WTC11 (cell line): Measurements from ENCODE around the gene SLC19A1. TPM values are rescaled to one million over a fixed set of nuclear protein-coding genes. Genes with fewer than 3 reads are reported as not detected.
"Not testable (repeated sequence)": the region's sequence is repeated elsewhere in the genome, so short reads cannot be mapped to it uniquely, and the experiment has no call there.

ENCODE experiments used
- ATAC-seq: fragments of 200-7000 bp; cut with Tn5 transposase; 2 replicates; pipeline ENCODE4 v1.10.0; 2021; ENCODE audit warnings: mild to moderate bottlenecking, moderate library complexity
- CTCF ChIA-PET: fragments of 300-600 bp; sonication (Branson Sonifier 250); formaldehyde crosslinking; loops from one replicate; lab custom pipeline; 2021; ENCODE audit warnings: antibody characterized with exemption; lab: Charles Lee
- POLR2A ChIA-PET: fragments of 350-600 bp; sonication (Branson Sonifier 250); formaldehyde crosslinking; loops from one replicate; lab custom pipeline; 2021; ENCODE audit warnings: antibody characterized with exemption; lab: Charles Lee
- DNase-seq: peaks from one replicate; pipeline ENCODE4 v3.0.0; 2021; ENCODE audit warnings: low spot score
- H3K27ac Mint-ChIP-seq: 2 replicates; pipeline ENCODE4 v1.8.0; 2021; ENCODE audit warnings: mixed read lengths
- H3K27me3 Mint-ChIP-seq: 2 replicates; pipeline ENCODE4 v1.8.0; 2021; ENCODE audit warnings: low read depth, mild to moderate bottlenecking, moderate library complexity, mixed read lengths
- H3K36me3 Mint-ChIP-seq: 2 replicates; pipeline ENCODE4 v1.8.0; 2021; ENCODE audit warnings: mixed read lengths
- H3K4me1 Mint-ChIP-seq: 2 replicates; pipeline ENCODE4 v1.8.0; 2022; ENCODE audit warnings: mixed read lengths
- H3K4me3 Mint-ChIP-seq: 2 replicates; pipeline ENCODE4 v1.8.0; 2021; ENCODE audit warnings: mild to moderate bottlenecking, moderate library complexity, mixed read lengths
- H3K9me3 Mint-ChIP-seq: 2 replicates; pipeline ENCODE4 v1.8.0; 2021; ENCODE audit warnings: mixed read lengths
- AFF4 ChIP-seq: sonication (generic); formaldehyde crosslinking; IDR thresholded peaks from 2 replicates; pipeline ENCODE4 v1.8.1; 2023; ENCODE audit warnings: mild to moderate bottlenecking, missing genetic modification reagents, borderline replicate concordance
- ATF1 ChIP-seq: sonication (generic); formaldehyde crosslinking; IDR thresholded peaks from 2 replicates; pipeline ENCODE4 v1.8.1; 2023; ENCODE audit warnings: mild to moderate bottlenecking, moderate library complexity, missing genetic modification reagents
- ATF2 ChIP-seq: sonication (generic); formaldehyde crosslinking; IDR thresholded peaks from 2 replicates; pipeline ENCODE4 v1.8.1; 2022; ENCODE audit warnings: low read depth, missing genetic modification reagents, borderline replicate concordance
- E2F1 ChIP-seq: sonication (generic); formaldehyde crosslinking; IDR thresholded peaks from 2 replicates; pipeline ENCODE4 v1.8.0; 2022; ENCODE audit warnings: mild to moderate bottlenecking, missing genetic modification reagents
- E2F4 ChIP-seq: sonication (generic); formaldehyde crosslinking; IDR thresholded peaks from 2 replicates; pipeline ENCODE4 v1.8.1; 2022; ENCODE audit warnings: low read depth, mild to moderate bottlenecking, moderate library complexity, missing genetic modification reagents, borderline replicate concordance
- ERG ChIP-seq: fragments of 250-450 bp; sonication (Bioruptor Pico); IDR thresholded peaks from 2 replicates; pipeline ENCODE4 v1.8.0; 2021; ENCODE audit warnings: mild to moderate bottlenecking
- ETV6 ChIP-seq: sonication (generic); formaldehyde crosslinking; IDR thresholded peaks from 2 replicates; pipeline ENCODE4 v1.8.1; 2022; ENCODE audit warnings: mild to moderate bottlenecking, missing genetic modification reagents
- FOXP1 ChIP-seq: sonication (generic); formaldehyde crosslinking; IDR thresholded peaks from 2 replicates; pipeline ENCODE4 v1.8.0; 2022; ENCODE audit warnings: missing genetic modification reagents, mild to moderate bottlenecking, moderate library complexity, borderline replicate concordance
- HMGXB4 ChIP-seq: sonication (generic); formaldehyde crosslinking; IDR thresholded peaks from 2 replicates; pipeline ENCODE4 v1.8.1; 2023; ENCODE audit warnings: mild to moderate bottlenecking, moderate library complexity, missing genetic modification reagents
- NFATC4 ChIP-seq: fragments of 250-450 bp; sonication (Bioruptor Pico); IDR thresholded peaks from 2 replicates; pipeline ENCODE4 v1.9.0; 2021; ENCODE audit warnings: mild to moderate bottlenecking
- NFE2L1 ChIP-seq: sonication (generic); formaldehyde crosslinking; IDR thresholded peaks from 2 replicates; pipeline ENCODE4 v1.8.1; 2023; ENCODE audit warnings: missing genetic modification reagents
- OVOL2 ChIP-seq: fragments of 250-450 bp; sonication (Bioruptor Pico); IDR thresholded peaks from 2 replicates; pipeline ENCODE4 v1.9.0; 2021; ENCODE audit warnings: mild to moderate bottlenecking, borderline replicate concordance
- PRRX2 ChIP-seq: fragments of 250-450 bp; sonication (Bioruptor Pico); IDR thresholded peaks from 2 replicates; pipeline ENCODE4 v1.8.0; 2021; ENCODE audit warnings: mild to moderate bottlenecking
- SMAD3 ChIP-seq: sonication (generic); formaldehyde crosslinking; IDR thresholded peaks from 2 replicates; pipeline ENCODE4 v1.8.0; 2022; ENCODE audit warnings: missing genetic modification reagents, mild to moderate bottlenecking, borderline replicate concordance
- TP53 ChIP-seq: sonication (generic); formaldehyde crosslinking; IDR thresholded peaks from 2 replicates; pipeline ENCODE4 v1.8.1; 2023; ENCODE audit warnings: mild to moderate bottlenecking, missing genetic modification reagents
- ZMAT4 ChIP-seq: fragments of 250-450 bp; sonication (Bioruptor Pico); IDR thresholded peaks from 2 replicates; pipeline ENCODE4 v1.9.0; 2021; ENCODE audit warnings: mild to moderate bottlenecking
- ZNF121 ChIP-seq: sonication (generic); formaldehyde crosslinking; IDR thresholded peaks from 2 replicates; pipeline ENCODE4 v1.8.0; 2023; ENCODE audit warnings: missing genetic modification reagents
- ZNF416 ChIP-seq: fragments of 250-450 bp; sonication (Bioruptor Pico); IDR thresholded peaks from 2 replicates; pipeline ENCODE4 v1.9.0; 2021; ENCODE audit warnings: mild to moderate bottlenecking, inconsistent platforms
- total RNA-seq: library from RNA; stranded (reverse); gene quantifications from 3 replicates; pipeline ENCODE4 v1.2.3, GENCODE V29; 2021

Gene SLC19A1
- total RNA-seq, 1 experiment from 2014 or later: 29.8 TPM

DNA sequence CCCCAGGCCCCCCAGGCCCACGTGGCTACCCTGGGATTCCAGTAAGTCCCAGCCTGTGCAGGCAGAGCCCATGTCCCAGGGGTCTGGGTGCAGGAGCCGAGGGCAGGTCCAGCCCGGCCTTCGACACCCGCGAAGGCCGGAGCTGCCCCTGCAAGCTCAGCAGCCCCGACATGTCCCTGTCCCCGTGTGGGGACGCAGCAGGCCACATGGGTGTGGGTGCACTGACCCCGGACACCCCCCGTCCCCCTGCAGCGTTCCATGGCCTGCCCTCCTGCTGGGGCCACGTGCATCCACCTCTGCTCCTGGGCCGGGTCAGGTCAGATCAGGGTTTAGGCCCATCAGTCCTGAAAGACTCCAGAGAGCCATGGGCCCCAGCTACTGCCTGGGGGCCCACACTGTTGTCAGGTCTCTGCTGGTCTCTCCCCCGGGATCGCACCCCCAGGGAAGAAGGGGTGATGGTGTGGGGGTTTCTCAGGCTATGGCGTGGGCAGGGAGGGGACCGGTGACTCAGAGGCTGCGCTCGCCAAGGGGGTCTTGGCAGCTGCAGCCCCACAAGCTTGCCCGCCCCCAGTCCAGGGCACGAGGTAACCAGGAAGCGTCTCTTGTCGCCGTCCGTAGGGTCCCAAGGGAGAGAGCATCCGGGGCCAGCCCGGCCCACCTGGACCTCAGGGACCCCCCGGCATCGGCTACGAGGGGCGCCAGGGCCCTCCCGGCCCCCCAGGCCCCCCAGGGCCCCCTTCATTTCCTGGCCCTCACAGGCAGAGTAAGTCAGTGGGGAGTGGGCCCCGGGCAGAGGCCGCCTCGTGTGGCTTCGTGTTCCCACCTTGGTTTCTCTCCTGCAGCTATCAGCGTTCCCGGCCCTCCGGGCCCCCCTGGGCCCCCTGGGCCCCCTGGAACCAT is 37.5 kb downstream of the SLC19A1 start (continued):
- TF ChIP-seq FOXP1 (no peak), ZNF416 (CRISPR knock-in tag) (no peak), ZMAT4 (CRISPR knock-in tag) (no peak)

DNA sequence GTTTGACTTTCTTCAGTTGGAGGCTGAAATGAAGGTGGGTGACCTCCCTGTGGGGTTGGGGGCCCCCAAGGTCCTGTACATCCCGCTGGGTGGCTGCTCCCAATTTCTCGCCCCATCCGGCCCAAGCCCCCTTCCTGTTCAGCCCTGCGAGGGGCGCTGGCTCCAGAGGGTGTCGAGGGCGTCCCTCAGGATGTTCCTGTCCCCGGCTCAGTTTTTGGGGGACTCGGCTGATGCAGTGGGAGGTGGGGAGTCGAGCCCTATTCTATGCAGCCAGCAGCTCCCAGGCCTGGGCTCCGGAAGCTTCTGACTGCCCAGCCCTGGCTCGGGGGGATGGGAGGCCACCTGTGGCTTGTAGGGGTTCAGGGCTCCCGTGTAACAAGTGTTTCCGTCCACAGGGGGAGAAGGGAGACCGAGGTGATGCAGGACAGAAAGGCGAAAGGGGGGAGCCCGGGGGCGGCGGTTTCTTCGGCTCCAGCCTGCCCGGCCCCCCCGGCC is 38.2 kb downstream of the SLC19A1 start:
- Mint-ChIP-seq H3K36me3 (peaks cover 23% of the 10 kb centered on the region), H3K27me3 (no peaks in the 10 kb centered on the region; the same call in 1 of the 2 replicates)
- TF ChIP-seq TP53 (CRISPR knock-in tag) (no peak), ETV6 (CRISPR knock-in tag) (no peak), ATF2 (CRISPR knock-in tag) (no peak), E2F4 (no peak), NFATC4 (CRISPR knock-in tag) (no peak)
- TF ChIP-seq, all 79 proteins: peak for 0
- ATAC-seq (no peak), DNase-seq (no peak)
- ChIA-PET POLR2A (no interaction called here), CTCF (no interaction called here)
- Mint-ChIP-seq H3K9me3 (peaks cover 14% of the 10 kb centered on the region), H3K27ac (no peak overlapping the region), H3K4me1 (no peaks in the 10 kb centered on the region), H3K4me3 (no peak overlapping the region)

- POLR2A ChIA-PET, DNase-seq, CTCF ChIA-PET, H3K4me3 Mint-ChIP-seq, ATAC-seq, H3K27me3 Mint-ChIP-seq, H3K4me1 Mint-ChIP-seq, H3K27ac Mint-ChIP-seq: not testable (repeated sequence)
- Mint-ChIP-seq H3K36me3 (peaks cover 29% of the 10 kb centered on the region), H3K9me3 (peaks cover 19% of the 10 kb centered on the region)
Measured at GRCh38 chr21:45503226-45503625, 39.0 kb downstream of the SLC19A1 start.

- ChIA-PET POLR2A (no interaction called here), CTCF (no interaction called here)
- Mint-ChIP-seq H3K36me3 (peaks cover 33% of the 10 kb centered on the region), H3K27me3 (no peaks in the 10 kb centered on the region; the same call in 1 of the 2 replicates), H3K4me3 (no peak overlapping the region), H3K9me3 (peaks cover 19% of the 10 kb centered on the region), H3K27ac (no peak overlapping the region), H3K4me1 (no peaks in the 10 kb centered on the region)
- DNase-seq (no peak), ATAC-seq (no peak)
- TF ChIP-seq ATF1: no peak
- no peak for TF ChIP-seq PRRX2 (CRISPR knock-in tag)
- no peak for TF ChIP-seq ZNF121 (CRISPR knock-in tag)
- TF ChIP-seq HMGXB4 (CRISPR knock-in tag): no peak
- no peak for TF ChIP-seq E2F1 (CRISPR knock-in tag)
- no peak for TF ChIP-seq NFE2L1
- TF ChIP-seq ERG (CRISPR knock-in tag): no peak
- no peak for TF ChIP-seq SMAD3
- TF ChIP-seq ZNF416 (CRISPR knock-in tag): no peak
- TF ChIP-seq OVOL2 (CRISPR knock-in tag): no peak
- no peak for TF ChIP-seq AFF4
Measured at GRCh38 chr21:45502600-45502999, 39.6 kb downstream of the SLC19A1 start.
